Fibroblast of upper back skin (primary cell): ENCODE results near the gene KIAA1217.
A peak's percentile ranks its signal among the peaks of the same experiment; 100 is the strongest.
"Not testable (repeated sequence)": the region's sequence is repeated elsewhere in the genome, so short reads cannot be mapped to it uniquely, and the experiment has no call there.

Source experiments
- DNase-seq: peaks from one replicate; pipeline ENCODE4 v3.0.0-alpha.2; 2013

The KIAA1217 gene

GRCh38 chr10:24292304-24293293, 83.7 kb downstream of the KIAA1217 start:
- DNase-seq: no peak

GRCh38 chr10:24299578-24300260, 90.8 kb downstream of the KIAA1217 start:
- DNase-seq: peak; percentile 68

- peak; percentile 62 for DNase-seq
Observed at GRCh38 chr10:24303522-24304310, 94.8 kb downstream of the KIAA1217 start.

GRCh38 chr10:24305551-24306506, 96.9 kb downstream of the KIAA1217 start:
- peak; percentile 64 for DNase-seq

GRCh38 chr10:24306507-24306875, 97.6 kb downstream of the KIAA1217 start:
- no peak for DNase-seq

GRCh38 chr10:24307116-24307515, 98.2 kb downstream of the KIAA1217 start:
- DNase-seq: no peak

GRCh38 chr10:24307696-24308485, 99.0 kb downstream of the KIAA1217 start:
- peak; percentile 87 for DNase-seq

GRCh38 chr10:24310104-24310503, 101.2 kb downstream of the KIAA1217 start:
- DNase-seq: peak; percentile 26

GRCh38 chr10:24311888-24312287, 103.0 kb downstream of the KIAA1217 start:
- no peak for DNase-seq

GRCh38 chr10:24313283-24313682, 104.3 kb downstream of the KIAA1217 start:
- DNase-seq: no peak

- DNase-seq: no peak
Observed at GRCh38 chr10:24315211-24315610, 106.3 kb downstream of the KIAA1217 start.

GRCh38 chr10:24318517-24318916, 109.6 kb downstream of the KIAA1217 start:
- DNase-seq: no peak

- no peak for DNase-seq
Observed at GRCh38 chr10:24320373-24320772, 111.4 kb downstream of the KIAA1217 start.

- no peak for DNase-seq
Observed at GRCh38 chr10:24324651-24325050, 115.7 kb downstream of the KIAA1217 start.

- peak; percentile 83 for DNase-seq
Observed at GRCh38 chr10:24331457-24331856, 122.5 kb downstream of the KIAA1217 start.

GRCh38 chr10:24333736-24334135, 124.8 kb downstream of the KIAA1217 start:
- peak; percentile 92 for DNase-seq

- DNase-seq: peak; percentile 67
Observed at GRCh38 chr10:24334279-24334939, 125.5 kb downstream of the KIAA1217 start.

- DNase-seq: not testable (repeated sequence)
Observed at GRCh38 chr10:24337723-24338122, 128.8 kb downstream of the KIAA1217 start.

- DNase-seq: no peak
Observed at GRCh38 chr10:24339387-24339786, 130.4 kb downstream of the KIAA1217 start.

- DNase-seq: peak; percentile 19
Observed at GRCh38 chr10:24340446-24340845, 131.5 kb downstream of the KIAA1217 start.
